ENCODE data around the gene PRSS27.

- TF ChIP-seq GATA2 (IDR thresholded peaks at IDR 0.05; ENCODE audit: low read depth, low read length) (no peak), GATA3 (IDR thresholded peaks at IDR 0.05; ENCODE audit: low read depth, low read length) (no peak)
Observed at GRCh38 chr16:2741168-2741567, 21.1 kb upstream of the PRSS27 start.
